HG03469 (cell line): ENCODE measurements around the gene PDE8B.

Experiments
- ATAC-seq: cut with Tn5 transposase; IDR thresholded peaks from one replicate; pipeline ENCODE4 v1.9.1; 2021; ENCODE audit warnings: mild to moderate bottlenecking, moderate library complexity, moderate number of reproducible peaks; ENCODE audit not compliant: unreplicated experiment

PDE8B gene

DNA sequence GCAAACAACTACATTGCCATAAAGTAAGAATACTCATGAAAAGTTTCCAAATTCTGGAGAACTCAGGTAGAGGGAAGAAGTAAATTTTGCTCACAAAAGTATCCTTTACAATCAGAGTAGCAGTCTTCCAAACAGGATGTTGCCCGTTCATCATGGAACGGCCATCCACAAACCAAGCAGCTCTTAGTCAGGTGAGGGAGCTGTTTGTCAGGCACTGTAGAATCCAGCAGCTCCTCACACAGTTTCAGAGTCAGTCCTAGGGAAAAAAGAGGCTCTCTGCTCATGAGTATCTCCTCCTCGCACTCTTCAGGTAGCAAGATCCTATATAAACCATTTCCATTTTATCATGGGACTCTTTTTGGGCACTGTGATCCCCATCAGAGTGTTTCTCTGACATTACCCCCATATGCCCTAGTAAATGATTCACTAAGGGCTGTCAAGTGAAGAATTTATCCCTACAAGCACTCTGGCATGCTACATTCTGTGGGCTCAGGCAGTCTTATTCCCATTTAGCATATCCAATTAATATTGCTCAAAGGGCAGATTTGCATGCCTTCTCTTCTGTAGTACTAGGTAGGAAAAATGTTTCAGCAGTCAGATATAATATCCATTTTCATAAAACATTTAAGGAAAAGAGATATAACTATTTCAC is 183.7 kb downstream of the PDE8B start:
- no peak for ATAC-seq

DNA sequence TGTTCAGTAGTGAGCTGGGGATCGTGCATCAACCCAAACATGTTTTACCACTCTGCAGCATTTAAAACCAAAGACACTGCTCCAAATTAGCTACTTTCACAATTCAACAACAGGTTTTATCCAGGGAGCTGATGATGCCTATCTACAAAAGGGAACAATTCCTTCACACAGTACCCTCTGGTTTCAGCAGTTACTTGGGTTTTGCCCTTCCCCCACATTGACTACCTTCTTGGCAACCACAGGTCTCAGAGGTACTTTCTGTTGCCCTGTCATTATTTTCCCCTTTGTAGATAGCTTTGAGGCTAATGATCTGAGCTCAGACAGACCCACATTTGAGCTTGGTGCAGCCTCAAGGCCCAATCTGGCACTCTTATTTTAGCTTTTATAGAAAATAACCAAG is 185.5 kb downstream of the PDE8B start:
- no peak for ATAC-seq

DNA sequence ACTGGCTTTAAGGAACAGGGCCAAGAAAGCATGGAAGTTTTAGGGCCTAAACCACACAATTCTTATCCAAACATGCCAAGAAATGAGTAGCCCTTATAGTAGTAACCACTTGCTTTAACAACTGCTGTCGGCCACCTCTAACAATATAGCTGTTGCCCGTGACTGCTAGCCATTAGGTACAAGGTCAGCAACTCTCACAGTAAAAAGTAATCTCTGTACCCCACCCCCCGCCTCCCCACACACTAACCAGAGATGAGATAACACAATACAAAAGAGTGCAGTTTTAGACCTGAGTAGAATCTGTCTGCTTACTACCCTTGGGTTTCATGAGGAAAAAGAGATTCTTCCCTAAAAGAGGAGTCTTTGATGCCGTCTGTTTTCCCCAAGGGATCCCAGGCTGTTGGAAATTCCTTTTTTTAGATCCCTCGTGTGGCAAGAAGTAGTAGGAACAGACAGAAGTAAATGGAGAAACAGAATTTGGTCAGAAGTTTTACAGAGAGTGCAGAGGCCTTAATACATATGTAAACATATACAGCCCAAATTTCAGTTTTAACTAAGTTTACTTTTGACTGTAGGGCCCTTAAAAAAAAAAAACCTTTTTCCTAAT is 187.3 kb downstream of the PDE8B start:
- no peak for ATAC-seq

DNA sequence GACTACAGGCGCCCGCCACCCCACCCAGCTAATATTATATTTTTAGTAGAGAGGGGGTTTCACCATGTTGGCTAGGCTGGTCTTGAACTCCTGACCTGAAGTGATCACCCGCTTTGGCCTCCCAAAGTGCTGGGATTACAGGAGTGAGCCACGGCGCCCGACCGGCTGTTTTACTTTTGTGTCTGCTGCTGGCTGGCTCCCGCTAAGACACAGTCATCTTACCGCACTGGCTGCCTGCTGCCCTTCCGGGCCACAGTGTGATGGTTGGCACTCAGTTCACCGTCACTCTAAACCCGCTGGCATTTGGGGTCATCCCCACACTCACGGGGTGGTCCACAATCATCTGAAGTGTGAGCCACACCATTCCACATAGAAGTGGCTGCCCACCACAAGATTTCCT is 188.0 kb downstream of the PDE8B start:
- no peak for ATAC-seq

DNA sequence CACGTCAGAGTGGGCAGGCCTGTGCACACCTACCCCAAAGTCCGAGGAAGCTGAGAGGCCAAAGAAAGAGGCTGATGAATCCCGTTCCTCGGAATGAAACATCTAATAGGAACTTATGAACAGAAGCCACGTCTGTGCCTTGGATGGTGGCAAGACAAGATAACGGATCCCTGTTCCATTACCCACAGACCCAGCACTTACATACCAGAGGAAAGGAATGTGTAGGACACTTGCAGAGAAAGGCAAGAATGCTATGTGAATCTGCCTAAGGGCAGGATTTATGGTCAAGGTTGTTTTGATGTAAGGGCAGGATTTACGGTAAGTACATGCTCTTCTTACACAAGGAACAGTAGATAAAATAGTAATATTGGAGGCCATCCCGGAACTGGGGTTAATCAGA is 188.4 kb downstream of the PDE8B start:
- ATAC-seq: no peak

DNA sequence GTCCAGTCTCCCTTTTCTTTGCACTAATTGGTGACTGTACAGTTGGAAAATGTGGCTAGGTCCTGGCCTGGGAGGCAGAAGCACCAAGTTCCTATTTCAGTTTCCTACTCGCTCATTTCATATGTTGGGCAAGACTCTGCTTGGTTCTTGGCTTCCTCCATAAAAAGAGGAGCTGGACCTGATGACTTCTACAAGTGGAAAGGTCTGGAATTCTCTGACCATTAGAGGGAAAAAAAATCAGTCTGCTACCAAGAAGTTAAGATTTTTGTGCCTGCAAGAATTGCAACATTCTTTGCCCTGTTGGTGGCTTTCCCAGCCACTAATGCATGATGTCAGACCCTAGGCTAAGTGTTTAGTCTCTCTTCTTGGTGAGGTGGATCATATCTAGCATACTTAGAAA is 190.2 kb downstream of the PDE8B start:
- no peak for ATAC-seq

DNA sequence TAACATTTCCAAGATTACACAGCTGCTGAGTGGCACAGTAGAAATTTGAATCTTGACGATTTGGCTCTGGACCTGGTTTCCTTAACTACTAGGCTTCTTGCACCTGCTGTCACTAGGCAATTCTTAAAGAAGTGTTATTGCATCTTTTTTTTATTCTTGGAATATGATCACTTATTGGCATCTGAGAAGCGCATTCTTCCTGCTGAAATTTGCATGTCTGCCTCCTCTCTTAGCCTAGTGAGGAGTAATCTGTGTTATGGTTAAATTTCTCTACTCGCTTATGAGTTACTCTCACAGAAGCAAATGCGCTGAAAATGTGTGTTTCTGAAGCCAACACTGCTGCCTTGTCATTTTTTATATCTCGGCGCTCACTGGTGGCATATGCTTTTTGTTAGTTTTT is 192.3 kb downstream of the PDE8B start:
- ATAC-seq: no peak

DNA sequence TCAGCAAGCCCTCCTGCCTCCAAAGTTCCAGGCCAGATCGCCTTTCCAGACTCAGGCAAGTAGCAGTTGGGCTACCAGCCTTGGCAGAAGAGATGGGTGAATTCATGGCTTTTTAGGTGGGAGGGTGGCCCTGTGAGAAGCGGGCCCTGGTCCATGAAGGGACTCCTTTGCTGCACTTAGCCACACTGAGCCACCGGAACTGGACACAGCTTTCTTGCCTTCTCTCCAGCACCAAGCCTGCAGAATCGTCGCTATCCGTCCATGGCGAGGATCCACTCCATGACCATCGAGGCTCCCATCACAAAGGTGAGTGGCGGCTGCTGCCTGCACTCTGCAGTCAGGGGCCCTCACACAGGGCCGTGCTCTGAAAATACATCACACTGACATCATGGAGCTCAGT is 196.7 kb downstream of the PDE8B start:
- no peak for ATAC-seq

DNA sequence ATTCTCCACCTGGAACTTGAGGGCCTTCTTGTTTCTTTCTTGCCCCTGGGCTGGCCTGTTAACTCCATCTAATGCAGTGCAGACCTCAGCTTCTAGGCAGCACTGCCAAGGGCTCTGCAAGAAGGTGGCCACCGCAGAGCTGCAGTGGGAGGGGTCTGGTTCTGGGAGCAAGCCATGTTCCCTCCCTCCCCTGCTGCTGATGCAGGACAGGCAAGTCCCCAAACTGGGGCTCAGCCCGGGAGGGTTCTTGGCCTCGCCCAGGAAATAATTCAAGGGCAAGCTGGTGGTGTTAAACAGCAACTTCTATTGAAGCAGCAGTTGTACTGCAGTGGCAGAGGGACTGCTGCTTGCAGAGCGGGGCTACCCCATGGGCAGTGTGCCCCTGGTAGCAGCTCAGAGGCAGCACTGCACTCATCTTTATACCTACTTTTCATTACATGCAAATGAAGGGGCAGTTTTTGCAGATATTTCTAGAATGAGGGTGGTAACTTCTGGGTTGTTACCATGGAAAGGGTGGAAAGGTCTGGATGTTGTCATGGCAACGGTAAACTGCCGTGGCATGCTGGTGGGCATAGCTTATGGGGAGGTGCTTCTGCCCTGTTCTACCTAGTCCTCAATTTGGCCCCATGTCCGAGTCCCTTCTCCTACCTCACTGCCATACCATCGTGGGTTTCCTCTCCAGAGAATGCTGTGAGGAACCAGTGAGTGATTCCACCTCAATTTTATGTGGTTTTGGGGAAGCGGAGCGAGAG is 199.6 kb downstream of the PDE8B start:
- ATAC-seq: no peak

DNA sequence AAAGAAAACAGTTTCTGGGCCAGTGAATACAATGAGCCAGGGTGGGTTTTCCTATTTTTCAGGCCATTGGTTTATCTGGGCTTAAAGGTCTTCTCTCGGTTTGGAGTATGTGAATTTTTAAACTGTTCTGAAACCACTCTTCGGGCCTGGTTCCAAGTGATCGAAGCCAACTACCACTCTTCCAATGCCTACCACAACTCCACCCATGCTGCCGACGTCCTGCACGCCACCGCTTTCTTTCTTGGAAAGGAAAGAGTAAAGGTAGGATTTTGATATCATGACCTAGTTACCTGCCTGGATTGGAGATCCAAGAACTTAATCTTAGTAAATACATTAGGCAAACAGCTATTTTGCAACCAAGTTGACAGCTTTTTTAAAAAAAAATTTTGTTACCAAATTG is 202.6 kb downstream of the PDE8B start:
- no peak for ATAC-seq

DNA sequence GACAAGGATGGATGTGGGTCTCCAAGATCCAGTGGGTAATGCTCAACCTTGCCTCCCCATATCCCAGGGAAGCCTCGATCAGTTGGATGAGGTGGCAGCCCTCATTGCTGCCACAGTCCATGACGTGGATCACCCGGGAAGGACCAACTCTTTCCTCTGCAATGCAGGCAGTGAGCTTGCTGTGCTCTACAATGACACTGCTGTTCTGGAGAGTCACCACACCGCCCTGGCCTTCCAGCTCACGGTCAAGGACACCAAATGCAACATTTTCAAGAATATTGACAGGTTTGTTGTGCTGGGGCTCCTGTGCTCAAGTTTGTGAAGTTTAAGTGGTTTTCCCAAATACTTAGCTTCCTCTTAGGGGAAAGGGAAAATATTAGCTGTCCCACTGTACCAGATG is 207.7 kb downstream of the PDE8B start:
- no peak for ATAC-seq

DNA sequence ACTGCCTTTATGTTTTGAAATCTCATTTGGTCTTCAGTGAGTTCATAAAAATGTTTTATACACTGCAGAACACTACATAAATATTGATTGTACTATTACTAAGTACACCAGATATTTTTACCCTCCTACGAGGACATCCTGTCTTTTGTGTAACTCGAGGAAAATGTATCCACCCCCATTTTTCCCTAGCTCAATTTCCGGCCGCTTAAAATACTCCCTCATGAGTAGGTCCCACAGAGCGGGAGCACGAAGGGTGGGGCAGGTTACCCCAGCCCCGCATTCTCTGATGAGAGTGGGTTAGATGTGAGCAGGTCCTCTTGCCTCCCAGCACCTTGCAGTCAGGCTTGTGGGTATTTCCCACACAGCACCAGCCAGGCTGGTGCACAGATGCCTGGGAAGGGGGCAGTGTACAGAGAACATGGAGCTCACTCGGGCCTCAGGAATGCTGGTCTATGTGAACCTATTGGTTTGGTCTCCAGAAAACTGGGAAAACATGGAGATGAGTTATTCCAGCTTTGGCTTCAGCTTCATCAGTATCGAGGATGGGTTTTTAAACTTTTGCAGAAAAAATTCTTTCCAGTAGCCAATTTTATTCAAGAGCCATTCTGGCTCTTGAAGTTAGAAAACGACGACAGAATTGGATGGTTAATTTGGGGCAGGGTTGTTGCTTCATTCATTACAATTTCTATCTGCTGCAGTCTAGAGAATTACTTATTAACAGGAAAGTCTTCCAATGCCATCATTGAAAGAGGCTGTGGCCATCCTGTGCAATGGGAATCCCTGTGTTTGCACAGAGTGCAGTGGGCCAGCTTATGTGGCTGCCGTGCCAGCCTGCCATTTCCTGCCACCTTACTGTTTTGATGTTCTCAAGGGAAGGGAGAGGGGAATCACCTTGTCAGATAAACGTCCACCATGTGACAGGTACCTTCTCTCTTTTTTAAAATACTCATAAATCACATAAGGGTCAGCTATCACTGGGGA is 208.4 kb downstream of the PDE8B start:
- ATAC-seq: no peak

DNA sequence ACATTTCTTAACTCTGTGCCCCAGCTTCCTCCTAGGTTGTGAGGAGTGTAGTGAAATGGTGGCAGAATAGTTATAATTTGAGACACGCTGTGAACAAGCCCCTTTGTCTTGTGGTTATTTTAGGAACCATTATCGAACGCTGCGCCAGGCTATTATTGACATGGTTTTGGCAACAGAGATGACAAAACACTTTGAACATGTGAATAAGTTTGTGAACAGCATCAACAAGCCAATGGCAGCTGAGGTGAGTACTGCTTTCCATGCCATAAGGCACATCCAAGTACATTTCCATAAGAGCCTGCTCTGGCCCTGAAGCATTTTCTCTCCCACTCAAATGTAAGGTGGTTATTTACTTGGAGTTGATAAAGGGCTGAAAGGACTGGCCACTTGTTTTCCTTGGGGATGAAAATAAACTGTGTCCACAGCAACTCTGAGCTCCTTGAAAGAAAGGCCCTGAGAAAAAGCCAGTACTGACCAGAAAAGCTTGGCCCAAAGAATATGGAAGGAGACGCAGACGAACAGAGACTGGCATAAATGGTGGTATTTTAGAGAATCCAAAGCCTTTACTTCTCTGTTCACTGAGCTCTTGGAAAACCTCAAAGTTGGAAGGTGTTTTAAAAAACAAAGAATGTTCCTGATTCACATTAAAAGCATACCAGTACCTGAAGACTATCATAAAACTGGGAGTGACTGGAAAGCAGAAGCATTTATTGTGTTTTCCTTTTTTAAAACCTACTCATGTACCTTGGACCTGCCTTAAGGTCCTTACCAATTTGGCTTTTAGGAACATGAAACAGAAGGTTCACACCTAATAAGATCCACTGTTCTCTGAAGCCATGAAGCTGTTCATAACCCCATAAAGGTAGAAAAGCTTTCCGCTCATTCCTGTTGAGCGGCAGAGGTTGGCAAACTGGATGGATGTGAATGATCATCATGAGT is 209.4 kb downstream of the PDE8B start:
- ATAC-seq: no peak

DNA sequence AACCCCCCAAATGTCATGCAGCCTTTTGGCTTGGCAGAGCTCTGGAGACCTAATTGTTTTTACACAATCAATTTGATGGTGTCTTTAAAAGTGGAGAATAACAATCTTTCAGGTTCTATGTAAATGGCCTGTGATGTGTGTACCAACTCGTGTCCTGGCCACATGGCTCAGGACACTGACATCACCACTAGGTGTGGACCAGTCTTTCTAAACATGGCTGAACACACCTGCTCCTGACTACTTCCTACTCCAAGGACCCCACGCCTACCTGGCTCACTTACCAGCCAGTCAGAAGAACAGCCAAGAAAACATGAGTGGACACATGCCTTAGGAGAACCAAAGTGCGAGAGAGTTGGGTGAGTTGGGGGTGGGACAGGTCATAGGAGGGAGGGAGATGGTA is 210.5 kb downstream of the PDE8B start:
- no peak for ATAC-seq

DNA sequence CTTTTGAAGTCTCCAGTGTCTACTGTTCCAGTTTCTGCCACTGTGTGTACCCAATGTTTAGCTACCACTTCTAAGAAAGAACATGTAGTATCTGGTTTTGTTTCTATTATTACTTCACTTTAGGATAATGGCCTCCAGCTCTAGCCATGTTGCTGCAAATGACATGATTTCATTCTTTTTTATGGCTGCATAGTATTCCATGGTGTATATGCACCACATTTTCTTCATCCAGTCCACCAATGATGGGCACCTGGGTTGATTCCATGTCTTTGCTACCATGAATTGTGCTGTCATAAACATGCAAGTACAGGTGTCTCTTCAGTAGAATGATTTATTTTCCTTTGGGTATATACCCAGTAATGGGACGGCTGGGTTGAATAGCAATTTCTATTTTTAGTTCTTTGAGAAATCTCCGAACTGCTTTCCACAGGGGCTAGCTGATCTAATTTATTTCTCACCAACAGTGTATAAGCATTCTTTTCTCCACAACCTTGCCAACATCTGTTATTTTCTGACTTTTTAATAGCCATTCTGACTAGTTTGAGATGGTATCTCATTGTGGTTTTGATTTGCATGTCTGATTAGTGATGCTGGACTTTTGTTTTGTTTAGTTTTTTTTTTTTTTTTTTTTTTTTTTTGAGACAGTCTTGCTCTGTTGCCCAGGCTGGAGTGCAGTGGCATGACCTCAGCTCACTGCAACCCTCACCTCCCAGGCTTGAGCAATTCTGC is 212.7 kb downstream of the PDE8B start:
- ATAC-seq: no peak

DNA sequence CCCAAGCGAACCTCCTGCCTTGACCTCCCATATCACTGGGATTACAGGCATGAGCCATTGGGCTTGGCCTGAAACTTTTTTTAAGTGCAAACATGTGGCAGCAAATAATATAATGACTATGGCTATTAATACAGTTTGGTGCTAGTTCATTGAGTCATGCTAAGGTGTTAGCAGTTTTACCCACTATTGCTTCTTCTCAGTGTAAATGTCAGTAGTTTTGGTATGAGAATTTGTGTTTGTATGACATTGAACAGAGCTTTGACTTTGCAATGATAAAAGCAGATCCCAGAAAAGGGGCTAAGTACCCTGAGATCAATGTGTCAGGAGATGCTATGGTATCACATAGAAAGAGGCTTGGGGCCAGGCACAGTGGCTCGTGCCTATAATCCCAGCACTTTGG is 214.4 kb downstream of the PDE8B start:
- no peak for ATAC-seq

DNA sequence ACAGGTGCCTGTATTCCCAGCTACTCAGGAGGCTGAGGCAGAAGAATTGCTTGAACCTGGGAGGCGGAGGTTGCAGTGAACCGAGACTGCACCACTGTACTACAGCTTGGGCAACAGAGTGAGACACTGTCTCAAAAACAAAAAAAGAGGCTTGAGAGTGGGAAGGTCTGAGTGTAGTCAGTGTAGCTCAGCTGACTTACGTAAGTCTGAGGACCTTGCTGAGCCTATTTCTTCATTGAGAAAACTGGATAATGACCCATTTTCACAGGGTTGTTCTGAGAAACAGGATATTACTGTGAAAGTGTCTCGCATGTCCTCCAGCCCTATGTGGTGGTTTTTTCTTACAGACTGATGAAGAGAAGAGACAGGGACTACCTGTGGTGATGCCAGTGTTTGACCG is 214.9 kb downstream of the PDE8B start:
- ATAC-seq: no peak

DNA sequence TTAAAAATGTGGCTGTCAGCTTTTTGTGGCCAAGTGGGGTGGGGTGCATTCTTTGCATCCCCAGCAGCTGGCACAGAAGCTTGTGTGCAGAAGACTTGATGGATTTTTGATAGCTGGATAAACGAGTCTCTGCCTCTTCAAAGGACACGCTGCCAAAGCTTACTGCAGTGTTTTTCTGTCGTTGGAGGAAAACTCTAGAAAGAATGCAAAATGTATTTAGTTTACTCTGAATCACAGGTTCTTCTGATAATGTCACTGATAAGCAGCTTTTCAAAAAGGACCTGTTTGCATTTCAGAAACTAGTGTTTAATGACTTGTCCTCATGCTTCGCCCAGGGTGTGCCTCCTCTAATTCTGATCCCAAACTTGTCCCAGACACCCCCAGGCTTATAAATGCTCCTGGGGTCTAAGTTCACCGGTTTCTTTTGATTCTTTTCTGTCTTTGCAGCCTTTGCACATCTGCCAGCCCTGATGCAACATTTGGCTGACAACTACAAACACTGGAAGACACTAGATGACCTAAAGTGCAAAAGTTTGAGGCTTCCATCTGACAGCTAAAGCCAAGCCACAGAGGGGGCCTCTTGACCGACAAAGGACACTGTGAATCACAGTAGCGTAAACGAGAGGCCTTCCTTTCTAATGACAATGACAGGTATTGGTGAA is 215.6 kb downstream of the PDE8B start:
- ATAC-seq: no peak

DNA sequence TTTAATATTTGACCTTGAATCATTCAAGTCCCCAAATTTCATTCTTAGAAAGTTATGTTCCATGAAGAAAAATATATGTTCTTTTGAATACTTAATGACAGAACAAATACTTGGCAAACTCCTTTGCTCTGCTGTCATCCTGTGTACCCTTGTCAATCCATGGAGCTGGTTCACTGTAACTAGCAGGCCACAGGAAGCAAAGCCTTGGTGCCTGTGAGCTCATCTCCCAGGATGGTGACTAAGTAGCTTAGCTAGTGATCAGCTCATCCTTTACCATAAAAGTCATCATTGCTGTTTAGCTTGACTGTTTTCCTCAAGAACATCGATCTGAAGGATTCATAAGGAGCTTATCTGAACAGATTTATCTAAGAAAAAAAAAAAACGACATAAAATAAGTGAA is 216.2 kb downstream of the PDE8B start:
- no peak for ATAC-seq
